Thyroid gland (tissue), 4 donors: Measurements from ENCODE around the gene MSH4. TPM values are rescaled to one million over a fixed set of nuclear protein-coding genes. Genes with fewer than 3 reads are reported as not detected.
"Not testable (repeated sequence)": the region's sequence is repeated elsewhere in the genome, so short reads cannot be mapped to it uniquely, and the experiment has no call there.

ENCODE experiments used
- DNase-seq, 2 donors: peaks; one replicate each; pipeline ENCODE4 v3.0.0-alpha.2; 2019
- H3K27ac ChIP-seq, 3 donors: fragments of 200-600 bp; sonication (generic); 1 replicate in 2 of 3; 2 replicates in 1 of 3; pipeline ENCODE4 v1.5.1; 2016 to 2019; ENCODE audit warnings: mild to moderate bottlenecking in 1 of 3, moderate library complexity in 1 of 3
- H3K27me3 ChIP-seq: fragments of 200-600 bp; sonication (generic); one replicate; pipeline ENCODE4 v1.5.1; 2019
- H3K36me3 ChIP-seq, 2 donors: fragments of 200-600 bp; sonication (generic); one replicate each; pipeline ENCODE4 v1.5.1; 2016 to 2019
- H3K4me1 ChIP-seq, 2 donors: fragments of 200-600 bp; sonication (generic); one replicate each; pipeline ENCODE4 v1.5.1; 2017 to 2019
- H3K4me3 ChIP-seq, 3 donors: fragments of 200-600 bp; sonication (generic); replicated peaks in 1 of 3; 1 replicate in 2 of 3; 2 replicates in 1 of 3; pipeline ENCODE4 v1.5.1; 2016; ENCODE audit warnings: mild to moderate bottlenecking in 1 of 3
- H3K9me3 ChIP-seq: fragments of 200-600 bp; sonication (generic); one replicate; pipeline ENCODE4 v1.5.1; 2017
- CTCF ChIP-seq, 6 experiments: fragments of 200-600 bp in 3 of 6; fragments of 450-650 bp in 3 of 6; sonication (generic) in 3 of 6; IDR thresholded peaks; one replicate each; pipeline ENCODE4 v1.5.1; 2016 to 2019; ENCODE audit warnings: antibody characterized with exemption in 6 of 6, mild to moderate bottlenecking in 2 of 6, inconsistent platforms in 1 of 6, moderate library complexity in 1 of 6
- POLR2A ChIP-seq, 2 donors: fragments of 450-650 bp; IDR thresholded peaks; one replicate each; pipeline ENCODE4 v1.6.1; 2017; ENCODE audit warnings: antibody characterized with exemption in 2 of 2, mild to moderate bottlenecking in 2 of 2, moderate library complexity in 1 of 2
- WGBS, 2 donors: methylation state at CpG; one replicate each; pipeline ENCODE4 v1.1.5; 2017; 5-methylcytosine and 5-hydroxymethylcytosine counted together
- intact Hi-C: fragments of 100-400 bp; cut with DNase I; formaldehyde crosslinking; loops from one replicate; pipeline ENCODE4 v1.15.1; 2023
- total RNA-seq, 4 donors: library from RNA; depleted of rRNA; stranded (reverse); fragments of >200 nt; gene quantifications; one replicate each; pipeline ENCODE4 v1.2.3, GENCODE V29; 2016

MSH4 gene
- total RNA-seq, 4 donors from 2014 or later: 0.22 to 0.40 TPM; not detected in 2

DNA sequence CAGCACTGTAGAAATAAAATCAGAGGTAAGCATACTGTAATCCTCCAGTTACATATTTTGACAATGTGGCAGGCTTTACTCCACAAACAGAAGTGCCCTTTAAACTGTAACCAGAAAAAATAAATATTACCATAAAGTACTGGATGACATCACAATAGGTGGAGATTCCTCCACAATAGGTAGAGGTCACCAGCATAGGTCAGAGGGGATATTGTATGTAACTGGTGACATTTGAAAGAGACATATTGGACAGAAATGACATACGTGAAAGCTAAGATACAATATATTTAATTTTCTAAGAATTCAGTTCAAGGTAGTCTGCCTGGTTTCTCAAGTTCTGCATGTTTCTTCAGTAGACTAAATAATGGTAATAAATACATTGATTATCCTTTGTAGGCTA is 135.6 kb downstream of the MSH4 start, which contains the start of gene ASB17:
Gene ASB17 (minus strand): TSS at position 101 of the 400 bp plus-strand sequence. CDS start 113 bp downstream, outside the sequence.
- Histone ChIP-seq H3K27me3 (no peaks in the 10 kb centered on the region), H3K27ac (no peak within 1 kb of the TSS), H3K4me1 (no peaks in the 10 kb centered on the region), H3K9me3 (no peaks in the 10 kb centered on the region), H3K4me3 (no peak within 1 kb of the TSS), H3K36me3 (no peaks in the 10 kb centered on the region)
- no peak for TF ChIP-seq POLR2A (IDR thresholded peaks at IDR 0.05)
- TF ChIP-seq CTCF (IDR thresholded peaks at IDR 0.05): no peak
- WGBS, 2 donors: 95 to 97% methylated on average over 1 of the region's 1 CpG
- intact Hi-C loops: no loop called here
- no peak for DNase-seq

GRCh38 chr1:75937034-75937433 is 140.4 kb downstream of the MSH4 start:
- Histone ChIP-seq H3K27me3 (no peaks in the 10 kb centered on the region), H3K36me3 (no peaks in the 10 kb centered on the region), H3K4me3 (no peak overlapping the region), H3K4me1 (no peaks in the 10 kb centered on the region), H3K9me3 (no peaks in the 10 kb centered on the region), H3K27ac (no peak overlapping the region)
- WGBS, 2 donors: 60 to 66% methylated on average over 1 of the region's 1 CpG
- DNase-seq: no peak
- intact Hi-C loops: no loop called here
- TF ChIP-seq CTCF (IDR thresholded peaks at IDR 0.05) (no peak), POLR2A (IDR thresholded peaks at IDR 0.05) (no peak)

DNA sequence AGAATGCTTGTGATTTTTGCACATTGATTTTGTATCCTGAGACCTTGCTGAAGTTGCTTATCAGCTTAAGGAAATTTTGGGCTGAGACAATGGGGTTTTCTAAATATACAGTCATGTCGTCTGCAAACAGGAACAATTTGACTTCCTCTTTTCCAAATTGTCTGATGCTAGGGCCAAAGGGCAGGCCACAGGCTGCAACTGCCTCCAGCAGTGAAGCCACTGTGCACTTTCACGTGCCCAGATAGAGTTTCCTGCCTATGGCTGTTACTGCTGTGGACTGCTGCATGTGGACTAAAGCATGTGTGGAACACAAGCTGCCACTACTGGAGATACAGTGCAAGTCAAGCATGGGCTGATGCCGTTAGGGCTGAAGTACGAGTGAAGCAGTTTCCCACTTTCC is 146.4 kb downstream of the MSH4 start:
- intact Hi-C loops, DNase-seq: not testable (repeated sequence)
- WGBS, 2 donors: 61 to 67% methylated on average over 4 of the region's 4 CpGs

DNA sequence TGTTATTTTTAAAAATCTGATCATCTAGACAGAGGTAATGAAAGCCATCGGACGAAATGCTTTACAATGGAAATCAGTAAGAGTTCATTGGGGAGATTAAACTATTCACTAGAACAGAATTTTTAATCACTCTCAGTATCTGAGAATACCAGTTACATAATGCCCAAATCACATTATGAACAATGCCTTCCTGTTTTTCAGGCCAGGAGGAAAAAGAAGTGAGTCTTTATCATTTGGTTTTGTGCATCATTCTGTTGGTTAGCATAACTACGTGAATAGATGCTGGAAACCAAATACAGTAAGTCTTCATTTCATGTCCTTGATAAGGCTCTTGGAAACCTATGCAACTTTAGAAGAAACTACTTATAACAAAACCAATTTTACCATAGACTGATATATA is 153.5 kb downstream of the MSH4 start:
- H3K27ac ChIP-seq: no peak overlapping the region

More for the DNA sequence above, 146.4 kb downstream of the MSH4 start:
- not testable (repeated sequence) for H3K4me1 ChIP-seq, H3K27ac ChIP-seq, H3K36me3 ChIP-seq, H3K27me3 ChIP-seq, H3K9me3 ChIP-seq, H3K4me3 ChIP-seq

GRCh38 chr1:75952016-75952415 is 155.3 kb downstream of the MSH4 start:
- TF ChIP-seq CTCF (IDR thresholded peaks at IDR 0.05): no peak
- no peak for TF ChIP-seq POLR2A (IDR thresholded peaks at IDR 0.05)

More for the DNA sequence above, 153.5 kb downstream of the MSH4 start:
- Histone ChIP-seq H3K27me3 (no peaks in the 10 kb centered on the region), H3K4me1 (no peaks in the 10 kb centered on the region), H3K36me3 (no peaks in the 10 kb centered on the region), H3K4me3 (no peak overlapping the region), H3K9me3 (no peaks in the 10 kb centered on the region)
- WGBS, 2 donors: 91 to 93% methylated on average over 3 of the region's 3 CpGs
- no peak for DNase-seq
- intact Hi-C loops: no loop called here
- no peak for TF ChIP-seq POLR2A (IDR thresholded peaks at IDR 0.05)
- no peak for TF ChIP-seq CTCF (IDR thresholded peaks at IDR 0.05)

DNA sequence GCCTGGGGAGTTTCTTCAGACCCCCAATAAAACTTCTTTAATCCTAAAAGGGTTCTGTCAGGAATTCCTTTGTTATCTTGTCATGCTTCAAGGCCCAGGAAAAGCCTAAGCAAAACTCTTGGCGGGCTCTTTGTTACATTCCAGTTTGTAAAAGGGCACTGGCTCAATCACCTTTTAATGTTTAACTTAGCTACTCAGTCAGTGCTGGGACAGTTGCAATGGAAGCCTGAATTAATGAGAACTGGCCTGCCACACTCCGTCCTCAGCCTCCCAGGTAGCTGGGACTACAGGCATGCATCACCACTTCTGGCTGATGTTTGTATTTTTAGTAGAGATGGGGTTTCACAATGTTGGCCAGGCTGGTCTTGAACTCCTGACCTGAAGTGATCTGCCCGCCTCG is 156.8 kb downstream of the MSH4 start:
- DNase-seq: no peak
- intact Hi-C loops: no loop called here

More at GRCh38 chr1:75952016-75952415, 155.3 kb downstream of the MSH4 start:
- intact Hi-C loops: no loop called here
- H3K27me3 ChIP-seq: no peaks in the 10 kb centered on the region
- 91 to 98% methylated on average over 1 of the region's 1 CpG for WGBS, 2 donors
- DNase-seq: no peak
- no peak overlapping the region for H3K27ac ChIP-seq
- H3K4me3 ChIP-seq: no peak overlapping the region
- H3K9me3 ChIP-seq: no peaks in the 10 kb centered on the region
- no peaks in the 10 kb centered on the region for H3K36me3 ChIP-seq
- H3K4me1 ChIP-seq: no peaks in the 10 kb centered on the region

More for the DNA sequence above, 156.8 kb downstream of the MSH4 start:
- H3K4me3 ChIP-seq: no peak overlapping the region
- no peaks in the 10 kb centered on the region for H3K4me1 ChIP-seq
- no peaks in the 10 kb centered on the region for H3K9me3 ChIP-seq
- no peaks in the 10 kb centered on the region for H3K36me3 ChIP-seq
- H3K27me3 ChIP-seq: no peaks in the 10 kb centered on the region
- 87 to 88% methylated on average over 4 of the region's 4 CpGs for WGBS, 2 donors
- no peak overlapping the region for H3K27ac ChIP-seq
- TF ChIP-seq CTCF (IDR thresholded peaks at IDR 0.05) (no peak), POLR2A (IDR thresholded peaks at IDR 0.05) (no peak)
